Naive thymus-derived CD4-positive, alpha-beta T cell (primary cell): Measurements from ENCODE around the gene PLEKHA5. TPM values are rescaled to one million over a fixed set of nuclear protein-coding genes. Genes with fewer than 3 reads are reported as not detected.
"Not testable (repeated sequence)": the region's sequence is repeated elsewhere in the genome, so short reads cannot be mapped to it uniquely, and the experiment has no call there.

ENCODE experiments used
- ATAC-seq: fragments of 150-1000 bp; cut with Tn5 transposase; 2 replicates; pipeline ENCODE4 v1.10.0; 2021; ENCODE audit warnings: mild to moderate bottlenecking, moderate library complexity
- CTCF ChIA-PET: fragments of 350-600 bp; sonication (Branson Sonifier 250); formaldehyde crosslinking; loops from one replicate; lab custom pipeline; 2021; ENCODE audit warnings: antibody characterized with exemption; lab: Charles Lee
- POLR2A ChIA-PET: fragments of 350-600 bp; sonication (Branson Sonifier 250); formaldehyde crosslinking; loops from one replicate; lab custom pipeline; 2021; ENCODE audit warnings: antibody characterized with exemption, inconsistent platforms; lab: Charles Lee
- DNase-seq, 9 donors: peaks; one replicate each; pipeline versions ENCODE4 v3.0.0 to v3.0.0-alpha.2; 2020 to 2022; ENCODE audit warnings: mixed read lengths in 1 of 9
- H3K27ac ChIP-seq: one replicate; pipeline ENCODE4 v1.7.0; 2013; ENCODE audit warnings: mild to moderate bottlenecking, low read depth, low read length, moderate library complexity
- H3K27me3 ChIP-seq, 2 donors: one replicate each; pipeline ENCODE4 v1.7.0; 2013; ENCODE audit warnings: low read length in 2 of 2, mild to moderate bottlenecking in 2 of 2, moderate library complexity in 2 of 2; ENCODE audit not compliant: control insufficient read depth in 2 of 2, insufficient read depth in 2 of 2
- H3K36me3 ChIP-seq, 3 experiments: 1 replicate in 2 of 3; 2 replicates in 1 of 3; pipeline ENCODE4 v1.7.0; 2013; ENCODE audit warnings: low read length in 3 of 3, mild to moderate bottlenecking in 3 of 3, moderate library complexity in 1 of 3; ENCODE audit not compliant: insufficient read depth in 3 of 3, control insufficient read depth in 2 of 3
- H3K4me1 ChIP-seq, 2 donors: one replicate each; pipeline ENCODE4 v1.7.0; 2013; ENCODE audit warnings: low read length in 2 of 2, mild to moderate bottlenecking in 2 of 2, moderate library complexity in 1 of 2; ENCODE audit not compliant: control insufficient read depth in 2 of 2, insufficient read depth in 2 of 2
- H3K4me3 ChIP-seq: 2 replicates; pipeline ENCODE4 v1.7.0; 2013; ENCODE audit warnings: mild to moderate bottlenecking, low read length
- H3K9me3 ChIP-seq, 3 experiments: 1 replicate in 2 of 3; 2 replicates in 1 of 3; pipeline ENCODE4 v1.7.0; 2013; ENCODE audit warnings: low read length in 3 of 3; ENCODE audit not compliant: control insufficient read depth in 2 of 3
- H3K27ac Mint-ChIP-seq, 9 donors: one replicate each; pipeline ENCODE4 v1.8.0; 2020 to 2022; ENCODE audit warnings: mixed read lengths in 9 of 9, mild to moderate bottlenecking in 8 of 9, moderate library complexity in 5 of 9, inconsistent platforms in 2 of 9
- H3K27me3 Mint-ChIP-seq, 5 donors: one replicate each; pipeline ENCODE4 v1.8.0; 2021 to 2022; ENCODE audit warnings: mixed read lengths in 5 of 5, mild to moderate bottlenecking in 1 of 5
- H3K36me3 Mint-ChIP-seq, 5 donors: one replicate each; pipeline ENCODE4 v1.8.0; 2020 to 2022; ENCODE audit warnings: mixed read lengths in 5 of 5, mild to moderate bottlenecking in 3 of 5, inconsistent platforms in 1 of 5
- H3K4me1 Mint-ChIP-seq, 7 donors: one replicate each; pipeline ENCODE4 v1.8.0; 2020 to 2022; ENCODE audit warnings: mixed read lengths in 7 of 7, mild to moderate bottlenecking in 3 of 7, inconsistent platforms in 1 of 7
- H3K4me3 Mint-ChIP-seq, 10 donors: one replicate each; pipeline ENCODE4 v1.8.0; 2020 to 2022; ENCODE audit warnings: mild to moderate bottlenecking in 10 of 10, mixed read lengths in 10 of 10, moderate library complexity in 6 of 10, inconsistent platforms in 2 of 10
- H3K9me3 Mint-ChIP-seq, 11 donors: one replicate each; pipeline ENCODE4 v1.8.0; 2020 to 2022; ENCODE audit warnings: mixed read lengths in 11 of 11, mild to moderate bottlenecking in 4 of 11, inconsistent platforms in 1 of 11, moderate library complexity in 1 of 11
- intact Hi-C, 2 donors: fragments of 100-400 bp; cut with micrococcal nuclease; formaldehyde crosslinking; loops; one replicate each; pipeline ENCODE4 v1.15.1; 2023
- polyA plus RNA-seq, 2 donors: library from polyadenylated mRNA; unstranded; fragments of 300-500 nt; fragmentation: Illumina TruSeq; gene quantifications; one replicate each; pipeline ENCODE4 v1.2.3, GENCODE V29; 2021
- total RNA-seq, 6 experiments: library from RNA in 5 of 6; stranded (reverse) in 5 of 6; gene quantifications; 1 replicate in 5 of 6; 2 replicates in 1 of 6; pipeline ENCODE4 v1.2.3 and lab custom pipeline; 2021 to 2026

PLEKHA5 gene
- total and polyA plus RNA-seq, 7 experiments from 2014 or later = 0.32 to 5.3 (median 1.3) TPM

DNA sequence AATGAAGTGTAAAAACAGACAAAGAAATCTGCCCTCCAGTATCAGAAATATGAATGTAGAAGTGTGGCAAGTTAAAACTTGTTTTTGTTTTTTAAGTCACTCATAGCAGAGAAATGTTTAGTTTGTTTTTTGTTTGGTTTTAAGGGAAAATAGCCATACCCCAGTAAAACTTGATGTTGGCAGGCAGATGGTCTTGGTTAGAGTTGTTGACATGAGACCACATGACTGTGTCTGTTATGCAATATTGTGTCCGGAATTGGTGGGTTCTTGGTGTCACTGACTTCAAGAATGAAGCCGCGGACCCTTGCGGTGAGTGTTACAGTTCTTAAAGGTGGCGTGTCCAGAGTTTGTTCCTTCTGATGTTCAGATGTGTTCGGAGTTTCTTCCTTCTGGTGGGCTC is 99.5 kb downstream of the PLEKHA5 start:
- CTCF ChIA-PET, ATAC-seq, H3K4me1 ChIP-seq, POLR2A ChIA-PET, DNase-seq, intact Hi-C loops, H3K36me3 Mint-ChIP-seq, H3K27me3 ChIP-seq, H3K27ac ChIP-seq, H3K4me1 Mint-ChIP-seq, H3K9me3 Mint-ChIP-seq, H3K36me3 ChIP-seq, H3K27ac Mint-ChIP-seq, H3K4me3 ChIP-seq, H3K27me3 Mint-ChIP-seq, H3K9me3 ChIP-seq: not testable (repeated sequence)
- H3K4me3 Mint-ChIP-seq = peak overlapping the region in 1 of 10 donors; percentile 7

DNA sequence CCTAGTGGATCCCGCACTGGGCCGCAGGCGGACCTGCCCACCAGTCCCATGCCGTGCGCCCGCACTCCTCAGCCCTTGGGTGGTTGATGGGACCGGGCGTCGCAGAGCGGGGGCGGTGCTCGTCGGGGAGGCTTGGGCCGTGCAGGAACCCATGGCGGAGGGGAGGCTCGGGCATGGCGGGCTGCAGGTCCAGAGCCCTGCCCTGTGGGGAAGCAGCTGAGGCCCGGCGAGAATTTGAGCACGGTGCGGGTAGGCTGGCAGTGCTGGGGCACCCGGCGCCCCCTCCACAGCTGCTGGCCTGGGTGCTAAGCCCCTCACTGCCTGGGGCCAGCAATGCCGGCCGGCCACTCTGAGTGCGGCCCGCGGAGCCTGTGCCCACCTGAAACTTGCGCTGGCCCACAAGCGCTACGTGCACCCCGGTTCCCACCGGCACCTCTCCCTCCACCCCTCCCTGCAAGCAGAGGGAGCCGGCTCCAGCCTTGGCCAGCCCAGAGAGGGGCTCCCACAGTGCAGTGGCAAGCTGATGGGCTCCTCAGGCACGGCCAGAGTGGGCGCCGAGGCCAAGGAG is 100.8 kb downstream of the PLEKHA5 start:
- POLR2A ChIA-PET = no interaction called here
- H3K27ac Mint-ChIP-seq = no peak overlapping the region
- intact Hi-C loops = no loop called here
- H3K27me3 Mint-ChIP-seq = peaks cover 0 to 5% (median 0%) of the 10 kb centered on the region in 5 donors
- H3K4me1 Mint-ChIP-seq = peaks cover 0 to 5% (median 0%) of the 10 kb centered on the region in 7 donors
- H3K36me3 ChIP-seq = no peaks in the 10 kb centered on the region
- no peak overlapping the region for H3K4me3 Mint-ChIP-seq
- CTCF ChIA-PET = no interaction called here
- no peaks in the 10 kb centered on the region for H3K27me3 ChIP-seq
- H3K4me1 ChIP-seq = no peaks in the 10 kb centered on the region
- H3K36me3 Mint-ChIP-seq = no peaks in the 10 kb centered on the region
- H3K27ac ChIP-seq = no peak overlapping the region
- peaks cover 0 to 8% (median 0%) of the 10 kb centered on the region in 11 donors for H3K9me3 Mint-ChIP-seq
- no peaks in the 10 kb centered on the region for H3K9me3 ChIP-seq
- no peak for DNase-seq
- ATAC-seq = no peak
- no peak overlapping the region for H3K4me3 ChIP-seq

DNA sequence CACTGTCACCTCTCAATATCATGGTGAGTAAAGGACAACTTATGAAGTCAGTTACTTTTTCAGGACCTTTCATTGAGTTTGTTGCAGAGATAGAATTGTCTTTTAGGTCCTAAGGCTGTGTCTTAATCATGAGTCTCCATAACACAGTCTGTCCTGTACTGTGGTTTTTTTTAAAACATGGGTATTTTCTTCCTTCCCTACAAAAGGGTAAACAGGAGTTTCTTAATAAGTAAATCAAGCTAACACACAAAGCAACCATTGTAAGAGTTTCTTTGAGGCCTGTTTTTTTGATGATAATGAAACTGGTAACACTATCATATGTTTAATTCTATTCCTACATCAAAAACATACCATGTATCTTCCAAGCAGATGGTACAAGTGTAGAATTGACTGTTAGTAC is 101.4 kb downstream of the PLEKHA5 start:
- H3K36me3 ChIP-seq = no peaks in the 10 kb centered on the region
- ChIA-PET POLR2A (no interaction called here), CTCF (no interaction called here)
- H3K4me3 Mint-ChIP-seq = no peak overlapping the region
- peaks cover 0 to 5% (median 0%) of the 10 kb centered on the region in 5 donors for H3K27me3 Mint-ChIP-seq
- H3K9me3 Mint-ChIP-seq = peaks cover 0 to 8% (median 0%) of the 10 kb centered on the region in 11 donors
- no peak overlapping the region for H3K27ac ChIP-seq
- H3K27me3 ChIP-seq = no peaks in the 10 kb centered on the region
- intact Hi-C loops = no loop called here
- no peak overlapping the region for H3K4me3 ChIP-seq
- peaks cover 0 to 5% (median 0%) of the 10 kb centered on the region in 7 donors for H3K4me1 Mint-ChIP-seq
- no peaks in the 10 kb centered on the region for H3K9me3 ChIP-seq
- DNase-seq (no peak), ATAC-seq (no peak)
- H3K27ac Mint-ChIP-seq = no peak overlapping the region
- no peaks in the 10 kb centered on the region for H3K4me1 ChIP-seq
- H3K36me3 Mint-ChIP-seq = no peaks in the 10 kb centered on the region

DNA sequence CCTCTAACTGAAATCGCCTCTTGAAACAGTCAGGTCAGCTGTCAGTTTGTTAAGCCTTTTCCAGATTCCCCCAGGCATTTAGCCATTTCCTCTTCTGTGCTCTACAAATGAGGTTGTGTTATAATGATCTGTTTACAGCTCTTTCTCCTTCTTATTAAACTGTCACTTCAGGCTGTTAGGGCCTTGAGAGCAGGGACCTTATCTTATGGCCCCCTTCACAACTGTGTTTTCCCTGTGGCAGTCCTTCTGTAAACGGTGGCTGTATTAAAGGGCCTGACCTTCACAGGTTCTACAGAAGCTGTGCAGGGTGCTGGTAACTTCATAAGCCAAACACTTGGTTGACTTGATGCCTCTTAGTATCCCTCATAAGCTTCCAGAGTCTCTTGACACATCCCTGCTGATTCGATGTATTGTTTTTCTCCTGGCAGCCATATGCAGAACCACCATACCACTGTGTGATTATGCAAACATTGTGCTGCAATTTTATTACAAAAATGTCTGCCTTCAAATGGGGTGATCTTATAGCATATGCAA is 104.7 kb downstream of the PLEKHA5 start:
- POLR2A ChIA-PET = no interaction called here
- ATAC-seq (no peak), DNase-seq (no peak)
- Histone ChIP-seq H3K9me3 (no peaks in the 10 kb centered on the region), H3K36me3 (no peaks in the 10 kb centered on the region), H3K4me3 (no peak overlapping the region), H3K27ac (no peak overlapping the region), H3K4me1 (no peaks in the 10 kb centered on the region), H3K27me3 (no peaks in the 10 kb centered on the region)
- no peak overlapping the region for H3K4me3 Mint-ChIP-seq
- intact Hi-C loops = no loop called here
- no peak overlapping the region for H3K27ac Mint-ChIP-seq
- H3K27me3 Mint-ChIP-seq = peaks cover 0 to 3% (median 0%) of the 10 kb centered on the region in 5 donors
- CTCF ChIA-PET = no interaction called here
- H3K9me3 Mint-ChIP-seq = peaks cover 0 to 4% (median 0%) of the 10 kb centered on the region in 11 donors
- H3K4me1 Mint-ChIP-seq = peaks cover 0 to 5% (median 0%) of the 10 kb centered on the region in 7 donors
- no peaks in the 10 kb centered on the region for H3K36me3 Mint-ChIP-seq

DNA sequence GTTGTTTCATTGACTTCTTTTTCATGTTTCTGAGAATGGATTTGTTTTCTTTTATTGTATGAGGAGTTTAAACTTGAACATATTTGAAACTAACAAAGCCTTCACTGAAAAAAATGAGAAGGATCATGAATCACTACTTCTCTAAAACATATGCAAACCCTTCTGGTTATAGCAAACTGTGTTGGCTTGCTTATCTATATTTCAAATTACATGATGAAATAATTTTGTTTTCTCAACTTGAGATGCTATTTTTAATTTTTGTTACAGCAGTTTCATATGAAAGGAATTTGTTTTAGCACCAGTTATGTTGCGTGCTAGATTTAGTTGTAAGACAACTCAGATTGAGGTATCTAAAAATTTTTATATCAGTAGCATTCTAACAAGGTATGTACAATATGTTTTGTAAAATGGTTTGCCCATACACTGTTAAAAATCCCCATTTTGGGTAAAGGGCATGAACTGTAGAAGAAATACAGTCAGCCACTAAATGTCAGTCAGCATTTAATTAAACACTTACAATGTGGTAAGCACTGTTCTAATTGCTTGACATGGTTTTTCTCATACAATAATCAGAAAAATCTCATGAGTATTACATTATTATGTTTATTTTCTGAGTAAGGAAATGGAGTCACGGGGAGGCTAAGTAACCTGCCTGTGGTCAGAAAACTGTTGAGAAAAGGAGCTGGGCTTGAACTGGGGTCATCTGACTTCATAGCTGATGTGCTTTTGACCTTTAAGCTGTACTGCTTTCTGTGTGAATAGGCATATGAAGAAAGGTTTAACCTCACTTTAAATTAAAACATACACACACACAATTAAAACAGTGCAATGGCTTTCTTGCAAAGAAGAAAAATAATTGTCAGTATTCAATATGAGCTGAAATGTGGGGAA is 105.7 kb downstream of the PLEKHA5 start:
- H3K4me1 ChIP-seq = no peaks in the 10 kb centered on the region
- CTCF ChIA-PET = no interaction called here
- Mint-ChIP-seq H3K27ac (no peak overlapping the region), H3K4me3 (no peak overlapping the region), H3K4me1 (peaks cover 0 to 5% (median 0%) of the 10 kb centered on the region in 7 donors), H3K9me3 (no peaks in the 10 kb centered on the region), H3K27me3 (no peaks in the 10 kb centered on the region), H3K36me3 (no peaks in the 10 kb centered on the region)
- H3K9me3 ChIP-seq = no peaks in the 10 kb centered on the region
- intact Hi-C loops = no loop called here
- DNase-seq = no peak
- POLR2A ChIA-PET = no interaction called here
- H3K4me3 ChIP-seq = no peak overlapping the region
- no peak overlapping the region for H3K27ac ChIP-seq
- no peak for ATAC-seq
- no peaks in the 10 kb centered on the region for H3K36me3 ChIP-seq
- no peaks in the 10 kb centered on the region for H3K27me3 ChIP-seq

DNA sequence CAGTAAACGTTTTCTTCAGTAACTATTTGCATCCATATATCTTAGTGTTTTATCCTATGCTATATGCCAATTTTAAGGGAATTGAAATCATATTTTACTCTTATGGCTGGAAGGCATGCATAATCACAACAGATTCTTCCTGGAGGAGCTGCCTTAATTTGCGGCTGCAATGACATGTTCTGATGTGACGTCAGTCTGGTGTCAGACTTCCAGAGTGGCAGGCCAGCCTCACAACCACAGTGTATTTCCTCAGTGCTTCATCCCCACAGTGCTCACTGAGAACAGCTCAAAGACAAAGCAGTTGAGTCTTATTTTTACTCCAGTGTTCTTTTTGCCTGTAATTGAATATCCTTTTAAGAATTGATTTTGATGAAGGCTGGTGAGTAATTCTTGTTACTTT is 107.1 kb downstream of the PLEKHA5 start:
- POLR2A ChIA-PET = no interaction called here
- Histone ChIP-seq H3K9me3 (no peaks in the 10 kb centered on the region), H3K27me3 (no peaks in the 10 kb centered on the region), H3K36me3 (no peaks in the 10 kb centered on the region), H3K4me3 (no peak overlapping the region), H3K27ac (no peak overlapping the region), H3K4me1 (no peaks in the 10 kb centered on the region)
- ATAC-seq = no peak
- peaks cover 0 to 5% (median 0%) of the 10 kb centered on the region in 5 donors for H3K27me3 Mint-ChIP-seq
- intact Hi-C loops = no loop called here
- no peaks in the 10 kb centered on the region for H3K9me3 Mint-ChIP-seq
- CTCF ChIA-PET = no interaction called here
- peak in 1 of 9 donors; percentile 3 for DNase-seq
- peaks cover 0 to 5% (median 0%) of the 10 kb centered on the region in 7 donors for H3K4me1 Mint-ChIP-seq
- no peak overlapping the region for H3K4me3 Mint-ChIP-seq
- H3K36me3 Mint-ChIP-seq = no peaks in the 10 kb centered on the region
- no peak overlapping the region for H3K27ac Mint-ChIP-seq
